Measurements from ENCODE around the gene PGS1. TPM values are rescaled to one million over a fixed set of nuclear protein-coding genes. Genes with fewer than 3 reads are reported as not detected.

The PGS1 gene
- total RNA-seq, 1 donor from 2014 or later = 41.8 TPM

DNA sequence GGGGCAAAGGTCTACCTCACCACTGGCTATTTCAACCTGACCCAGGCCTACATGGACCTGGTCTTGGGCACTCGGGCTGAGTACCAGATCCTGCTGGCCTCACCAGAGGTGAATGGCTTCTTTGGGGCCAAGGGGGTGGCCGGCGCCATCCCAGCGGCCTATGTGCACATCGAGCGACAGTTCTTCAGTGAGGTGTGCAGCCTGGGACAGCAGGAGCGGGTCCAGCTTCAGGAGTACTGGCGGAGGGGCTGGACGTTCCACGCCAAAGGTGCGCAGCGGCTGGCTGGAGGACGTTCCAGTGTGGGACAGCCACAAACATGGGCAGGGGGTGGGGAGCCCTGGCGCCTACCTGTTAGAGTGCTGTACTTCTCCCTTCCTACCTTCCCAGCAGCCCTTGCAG, 25.4 kb downstream of the PGS1 start:
- H3K9me3 ChIP-seq = no peaks in the 10 kb centered on the region
- H3K27me3 ChIP-seq = no peaks in the 10 kb centered on the region
- peaks cover 48 to 70% of the 10 kb centered on the region in 2 donors for H3K36me3 ChIP-seq
- no peak for DNase-seq (ENCODE audit: low spot score in 2 of 2)
- TF ChIP-seq, protein P1, sequence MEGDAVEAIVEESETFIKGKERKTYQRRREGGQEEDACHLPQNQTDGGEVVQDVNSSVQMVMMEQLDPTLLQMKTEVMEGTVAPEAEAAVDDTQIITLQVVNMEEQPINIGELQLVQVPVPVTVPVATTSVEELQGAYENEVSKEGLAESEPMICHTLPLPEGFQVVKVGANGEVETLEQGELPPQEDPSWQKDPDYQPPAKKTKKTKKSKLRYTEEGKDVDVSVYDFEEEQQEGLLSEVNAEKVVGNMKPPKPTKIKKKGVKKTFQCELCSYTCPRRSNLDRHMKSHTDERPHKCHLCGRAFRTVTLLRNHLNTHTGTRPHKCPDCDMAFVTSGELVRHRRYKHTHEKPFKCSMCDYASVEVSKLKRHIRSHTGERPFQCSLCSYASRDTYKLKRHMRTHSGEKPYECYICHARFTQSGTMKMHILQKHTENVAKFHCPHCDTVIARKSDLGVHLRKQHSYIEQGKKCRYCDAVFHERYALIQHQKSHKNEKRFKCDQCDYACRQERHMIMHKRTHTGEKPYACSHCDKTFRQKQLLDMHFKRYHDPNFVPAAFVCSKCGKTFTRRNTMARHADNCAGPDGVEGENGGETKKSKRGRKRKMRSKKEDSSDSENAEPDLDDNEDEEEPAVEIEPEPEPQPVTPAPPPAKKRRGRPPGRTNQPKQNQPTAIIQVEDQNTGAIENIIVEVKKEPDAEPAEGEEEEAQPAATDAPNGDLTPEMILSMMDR (IDR thresholded peaks at IDR 0.05) = no peak
- H3K4me1 ChIP-seq = no peaks in the 10 kb centered on the region
- H3K27ac ChIP-seq = no peak overlapping the region
- intact Hi-C loops (cut with DNase I) = no loop called here
- no peak overlapping the region for H3K4me3 ChIP-seq

DNA sequence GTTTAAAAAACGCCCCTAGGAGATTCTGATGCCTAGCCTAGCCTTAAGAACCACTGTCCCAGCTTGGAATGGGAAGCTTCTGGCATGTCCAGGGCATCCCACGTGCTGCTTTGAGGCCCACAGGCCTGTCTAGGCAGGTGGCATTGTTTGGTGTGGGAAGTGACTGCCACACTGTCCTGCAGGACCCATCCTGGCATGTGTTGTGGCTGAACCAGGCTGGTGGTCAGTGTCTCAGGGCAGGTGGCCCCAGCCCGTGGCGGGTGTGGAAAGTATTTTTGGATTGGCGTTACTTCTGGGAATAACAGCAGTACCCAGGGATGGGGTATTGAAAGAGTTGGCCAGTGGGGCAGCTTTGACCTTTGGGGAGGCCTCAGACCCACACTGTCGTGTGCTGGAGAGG, 27.9 kb downstream of the PGS1 start:
- TF ChIP-seq, protein P1 (IDR thresholded peaks at IDR 0.05) = no peak
- no peak for DNase-seq (ENCODE audit: low spot score in 2 of 2)
- Histone ChIP-seq H3K27ac (no peak overlapping the region), H3K4me1 (no peaks in the 10 kb centered on the region), H3K9me3 (no peaks in the 10 kb centered on the region), H3K4me3 (no peak overlapping the region), H3K36me3 (peaks cover 27 to 44% of the 10 kb centered on the region in 2 donors), H3K27me3 (no peaks in the 10 kb centered on the region)
- intact Hi-C loops (cut with DNase I) = no loop called here

DNA sequence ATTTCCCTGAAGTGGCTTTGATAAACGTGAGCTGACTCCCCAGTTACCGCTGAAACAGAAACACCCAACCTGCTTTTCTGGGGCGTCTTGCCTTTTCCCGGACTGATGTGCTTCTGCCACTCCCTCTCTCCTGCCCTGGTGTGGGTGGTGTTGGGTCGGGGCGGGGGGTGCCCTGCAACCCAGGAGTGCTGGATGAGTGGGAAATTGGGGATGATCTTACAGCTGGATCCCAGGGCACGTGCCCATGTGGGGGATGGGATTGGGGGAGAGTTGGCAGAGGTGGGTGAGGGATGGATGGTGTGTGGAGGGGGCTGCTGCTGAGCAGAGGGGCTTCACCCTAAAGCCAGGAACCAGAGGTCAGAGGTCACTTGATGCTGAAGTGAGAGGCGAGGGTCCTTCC, 28.5 kb downstream of the PGS1 start:
- H3K4me1 ChIP-seq = no peaks in the 10 kb centered on the region
- peaks cover 25 to 39% of the 10 kb centered on the region in 2 donors for H3K36me3 ChIP-seq
- no peak overlapping the region for H3K4me3 ChIP-seq
- no peaks in the 10 kb centered on the region for H3K27me3 ChIP-seq
- intact Hi-C loops (cut with DNase I) = no loop called here
- TF ChIP-seq, protein P1 (IDR thresholded peaks at IDR 0.05) = no peak
- no peak overlapping the region for H3K27ac ChIP-seq
- no peak for DNase-seq (ENCODE audit: low spot score in 2 of 2)
- H3K9me3 ChIP-seq = no peaks in the 10 kb centered on the region

DNA sequence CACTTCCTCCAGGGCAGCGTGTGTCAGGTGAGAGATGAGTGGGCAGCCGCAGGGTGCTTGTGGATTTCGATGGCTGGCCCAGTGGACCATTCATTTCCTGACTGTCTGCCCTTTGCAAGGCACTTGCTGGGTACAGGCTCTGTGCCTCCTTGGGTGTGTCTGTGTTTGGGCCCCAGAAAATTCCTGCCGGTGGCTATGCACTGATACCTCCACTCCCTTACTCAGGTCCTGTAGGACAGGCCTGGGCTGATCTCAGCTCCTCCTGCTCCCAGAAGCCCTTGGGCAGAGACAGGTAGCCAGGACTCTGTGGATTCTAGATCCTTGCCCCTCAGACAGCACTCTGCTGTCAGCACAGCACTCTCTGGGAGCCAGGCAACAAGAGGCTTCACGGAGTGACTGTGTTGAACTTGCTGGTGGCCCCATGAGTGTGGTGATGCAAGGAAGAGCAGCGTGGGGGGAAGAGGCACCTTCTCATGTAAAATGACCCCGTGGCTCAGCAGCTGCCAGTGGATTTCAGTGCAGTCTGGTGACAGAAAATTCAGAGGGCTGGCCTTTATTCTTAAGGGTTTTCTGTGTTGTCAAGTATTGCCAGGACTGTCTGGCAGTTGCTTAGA, 29.0 kb downstream of the PGS1 start:
- H3K36me3 ChIP-seq = peaks cover 24 to 35% of the 10 kb centered on the region in 2 donors
- no peak for DNase-seq (ENCODE audit: low spot score in 2 of 2)
- intact Hi-C loops (cut with DNase I) = no loop called here
- H3K4me1 ChIP-seq = no peaks in the 10 kb centered on the region
- TF ChIP-seq, protein P1 (IDR thresholded peaks at IDR 0.05) = no peak
- no peak overlapping the region for H3K27ac ChIP-seq
- no peaks in the 10 kb centered on the region for H3K27me3 ChIP-seq
- H3K4me3 ChIP-seq = no peak overlapping the region
- no peaks in the 10 kb centered on the region for H3K9me3 ChIP-seq

DNA sequence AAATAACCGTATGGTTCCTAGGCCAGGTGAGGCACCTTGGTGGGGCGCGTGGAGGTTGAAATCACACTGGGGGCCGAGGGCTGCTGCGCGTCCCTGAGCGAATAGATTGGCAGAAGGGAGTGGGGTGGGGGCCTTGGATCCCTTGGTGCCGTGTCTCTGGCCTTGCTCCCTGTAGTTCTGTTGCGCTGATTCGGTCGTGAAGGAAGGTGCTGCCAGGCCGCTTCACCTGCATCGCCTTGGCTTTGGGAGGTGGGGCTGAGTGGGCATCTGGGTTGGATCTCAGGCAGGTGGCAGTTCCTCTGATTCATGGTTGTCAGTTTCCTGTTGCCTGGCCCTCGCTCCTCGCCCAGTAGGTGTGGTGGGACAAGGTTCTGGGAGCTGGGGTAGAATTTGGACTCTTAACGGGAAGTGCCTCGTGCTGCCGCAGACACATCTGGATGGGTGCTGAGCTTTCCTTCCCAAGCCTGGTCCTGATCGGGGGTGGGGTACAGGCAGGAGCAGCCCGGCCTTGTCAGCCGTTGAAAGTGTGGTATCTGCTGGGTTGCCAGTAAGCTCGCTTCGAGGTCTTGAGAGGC, 30.1 kb downstream of the PGS1 start:
- Histone ChIP-seq H3K4me3 (no peak overlapping the region), H3K4me1 (no peaks in the 10 kb centered on the region), H3K27me3 (no peaks in the 10 kb centered on the region), H3K36me3 (peaks cover 13 to 29% of the 10 kb centered on the region in 2 donors), H3K27ac (no peak overlapping the region), H3K9me3 (no peaks in the 10 kb centered on the region)
- DNase-seq (ENCODE audit: low spot score in 2 of 2) = no peak
- intact Hi-C loops (cut with DNase I) = no loop called here
- TF ChIP-seq, protein P1 (IDR thresholded peaks at IDR 0.05) = no peak

Measured in ascending aorta (tissue), 2 donors.